Transverse colon (tissue), 4 donors: ENCODE results near the gene MICAL2. TPM values are rescaled to one million over a fixed set of nuclear protein-coding genes. Genes with fewer than 3 reads are reported as not detected.

Experiments
- DNase-seq: peaks from one replicate; pipeline ENCODE4 v3.0.0-alpha.2; 2019
- H3K27ac ChIP-seq, 4 donors: fragments of 200-600 bp; sonication (generic); 2 replicates each; pipeline ENCODE4 v1.5.1; 2016 to 2018; ENCODE audit warnings: inconsistent platforms in 4 of 4
- H3K27me3 ChIP-seq: fragments of 200-600 bp; sonication (generic); 2 replicates; pipeline ENCODE4 v1.5.1; 2017; ENCODE audit warnings: inconsistent platforms
- H3K36me3 ChIP-seq, 4 donors: fragments of 200-600 bp; sonication (generic); 2 replicates each; pipeline ENCODE4 v1.5.1; 2017 to 2019; ENCODE audit warnings: inconsistent platforms in 4 of 4
- H3K4me1 ChIP-seq, 4 donors: fragments of 200-600 bp; sonication (generic); 2 replicates each; pipeline ENCODE4 v1.5.1; 2017 to 2020; ENCODE audit warnings: inconsistent platforms in 4 of 4
- H3K4me3 ChIP-seq, 4 donors: fragments of 200-600 bp; sonication (generic); 1 replicate in 1 of 4; 2 replicates in 3 of 4; pipeline versions ENCODE4 v1.5.1 to v1.6.1; 2017 to 2019; ENCODE audit warnings: inconsistent platforms in 4 of 4
- H3K9me3 ChIP-seq, 2 donors: fragments of 200-600 bp; sonication (generic); 2 replicates each; pipeline ENCODE4 v1.5.1; 2017 to 2019; ENCODE audit warnings: inconsistent platforms in 2 of 2
- CTCF ChIP-seq, 5 experiments: fragments of 200-600 bp in 3 of 5; fragments of 450-650 bp in 2 of 5; sonication (generic) in 3 of 5; IDR thresholded peaks; 1 replicate in 2 of 5; 2 replicates in 3 of 5; pipeline ENCODE4 v1.5.1; 2016 to 2017; ENCODE audit warnings: antibody characterized with exemption in 5 of 5, inconsistent platforms in 3 of 5, mild to moderate bottlenecking in 2 of 5, moderate library complexity in 1 of 5
- EP300 ChIP-seq: sonication (generic); formaldehyde crosslinking; IDR thresholded peaks from one replicate; pipeline ENCODE4 v1.6.1; 2017; ENCODE audit warnings: antibody characterized with exemption, low read depth
- POLR2A ChIP-seq: fragments of 450-650 bp; IDR thresholded peaks from one replicate; pipeline ENCODE4 v1.6.1; 2016; ENCODE audit warnings: antibody characterized with exemption, mild to moderate bottlenecking, moderate library complexity
- POLR2AphosphoS5 ChIP-seq, 3 donors: sonication (generic); formaldehyde crosslinking; IDR thresholded peaks; one replicate each; pipeline ENCODE4 v1.6.1; 2016; ENCODE audit warnings: antibody characterized with exemption in 3 of 3
- WGBS, 2 donors: methylation state at CpG; one replicate each; pipeline ENCODE4 v1.1.5; 2018; ENCODE audit warnings: low coverage in 1 of 2; 5-methylcytosine and 5-hydroxymethylcytosine counted together
- in situ Hi-C, 4 donors: fragments of 200-750 bp; cut with MboI; loops; one replicate each; pipeline versions ENCODE4 v1.15.0 to v1.15.1; 2017; ENCODE audit warnings: low sequenced_read_pairs in 3 of 4, low pct_ligation_motif_present in 1 of 4, low pct_unique_long_range_greater_than_20kb in 1 of 4
- intact Hi-C: fragments of 100-400 bp; cut with DNase I; formaldehyde crosslinking; loops from one replicate; pipeline ENCODE4 v1.15.1; 2023; ENCODE audit warnings: low total_unique reads
- total RNA-seq, 4 donors: library from RNA; depleted of rRNA; stranded (reverse); fragments of >200 nt; gene quantifications; one replicate each; pipeline ENCODE4 v1.1.0, GENCODE V29; 2016

The MICAL2 gene
- total RNA-seq, 4 donors from 2014 or later = 309 to 483 (median 316) TPM

- in situ Hi-C loops = no loop called here
- Histone ChIP-seq H3K9me3 (no peaks in the 10 kb centered on the region), H3K27ac (peak overlapping the region; percentile 79 to 94 (median 90)), H3K27me3 (no peaks in the 10 kb centered on the region), H3K4me3 (no peak overlapping the region), H3K36me3 (no peaks in the 10 kb centered on the region), H3K4me1 (peaks cover 24 to 73% (median 52%) of the 10 kb centered on the region in 4 donors)
- intact Hi-C loops = no loop called here
- WGBS, 2 donors = 47 to 51% methylated on average over 9 to 11 of the region's 11 CpGs
- peak in 2 of 3 donors; percentile 35 to 66 for TF ChIP-seq POLR2AphosphoS5 (IDR thresholded peaks at IDR 0.05)
- TF ChIP-seq POLR2A = peak; percentile 55
- peak; percentile 10 for TF ChIP-seq EP300
- TF ChIP-seq CTCF (IDR thresholded peaks at IDR 0.05) = no peak
- DNase-seq = peak; percentile 83
These were observed 15.3 kb upstream of the MICAL2 start for GRCh38 chr11:12094872-12095800.

GRCh38 chr11:12097219-12097618 is 13.2 kb upstream of the MICAL2 start:
- TF ChIP-seq EP300 (no peak), POLR2A (no peak)
- no peak overlapping the region for H3K27ac ChIP-seq
- H3K27me3 ChIP-seq = no peaks in the 10 kb centered on the region
- 61% methylated on average over 1 of the region's 1 CpG; no CpG with 5 or more reads in 1 of the 2 donors for WGBS, 2 donors
- peaks cover 11 to 70% (median 50%) of the 10 kb centered on the region in 4 donors for H3K4me1 ChIP-seq
- DNase-seq = no peak
- in situ Hi-C loops = no loop called here
- intact Hi-C loops = no loop called here
- no peaks in the 10 kb centered on the region for H3K9me3 ChIP-seq
- H3K4me3 ChIP-seq = no peak overlapping the region
- no peaks in the 10 kb centered on the region for H3K36me3 ChIP-seq

- Histone ChIP-seq H3K4me1 (peaks cover 3 to 64% (median 42%) of the 10 kb centered on the region in 4 donors), H3K27me3 (no peaks in the 10 kb centered on the region), H3K36me3 (no peaks in the 10 kb centered on the region), H3K27ac (peak overlapping the region in 2 of 4 donors; percentile 81 to 82), H3K4me3 (no peak overlapping the region), H3K9me3 (no peaks in the 10 kb centered on the region)
- 89 to 92% methylated on average over 2 to 3 of the region's 3 CpGs for WGBS, 2 donors
- TF ChIP-seq EP300 (no peak), POLR2AphosphoS5 (IDR thresholded peaks at IDR 0.05) (no peak), CTCF (IDR thresholded peaks at IDR 0.05) (no peak), POLR2A (no peak)
- DNase-seq = no peak
- intact Hi-C loops = no loop called here
- in situ Hi-C loops = no loop called here
These were observed 11.8 kb upstream of the MICAL2 start for GRCh38 chr11:12098601-12099000.

- peaks cover 3 to 57% (median 37%) of the 10 kb centered on the region in 4 donors for H3K4me1 ChIP-seq
- no peaks in the 10 kb centered on the region for H3K36me3 ChIP-seq
- intact Hi-C loops (no loop called here), in situ Hi-C loops (no loop called here)
- TF ChIP-seq EP300 = no peak
- no peak for TF ChIP-seq POLR2AphosphoS5 (IDR thresholded peaks at IDR 0.05)
- TF ChIP-seq CTCF (IDR thresholded peaks at IDR 0.05) = no peak
- TF ChIP-seq POLR2A = no peak
- no peaks in the 10 kb centered on the region for H3K9me3 ChIP-seq
- H3K4me3 ChIP-seq = no peak overlapping the region
- no peaks in the 10 kb centered on the region for H3K27me3 ChIP-seq
- H3K27ac ChIP-seq = peak overlapping the region; percentile 55 to 82 (median 79)
- DNase-seq = no peak
These were observed 11.1 kb upstream of the MICAL2 start for GRCh38 chr11:12099132-12099873.
